ENCODE results near the gene SAFB2.

DNA sequence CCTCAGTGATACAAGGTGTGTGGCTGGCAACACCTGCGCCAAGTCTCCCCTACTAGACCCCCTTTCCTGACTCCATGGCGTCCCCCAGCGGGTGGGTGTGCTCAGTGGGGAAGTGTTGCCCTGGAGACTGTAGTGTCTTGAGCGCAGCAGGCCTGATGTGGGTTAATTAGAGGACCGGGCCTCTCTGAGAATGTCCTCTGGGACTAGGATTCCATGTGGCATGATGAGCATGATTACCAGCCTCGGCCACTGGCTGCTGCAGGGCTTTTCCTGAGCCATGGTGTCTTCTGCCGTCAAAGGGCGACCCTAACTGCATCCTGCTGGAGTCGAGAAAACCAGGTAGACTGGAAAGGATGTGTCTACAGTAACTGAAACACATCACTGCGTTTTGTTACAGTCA, 29.7 kb upstream of the SAFB2 start:
- TF ChIP-seq, protein P1, sequence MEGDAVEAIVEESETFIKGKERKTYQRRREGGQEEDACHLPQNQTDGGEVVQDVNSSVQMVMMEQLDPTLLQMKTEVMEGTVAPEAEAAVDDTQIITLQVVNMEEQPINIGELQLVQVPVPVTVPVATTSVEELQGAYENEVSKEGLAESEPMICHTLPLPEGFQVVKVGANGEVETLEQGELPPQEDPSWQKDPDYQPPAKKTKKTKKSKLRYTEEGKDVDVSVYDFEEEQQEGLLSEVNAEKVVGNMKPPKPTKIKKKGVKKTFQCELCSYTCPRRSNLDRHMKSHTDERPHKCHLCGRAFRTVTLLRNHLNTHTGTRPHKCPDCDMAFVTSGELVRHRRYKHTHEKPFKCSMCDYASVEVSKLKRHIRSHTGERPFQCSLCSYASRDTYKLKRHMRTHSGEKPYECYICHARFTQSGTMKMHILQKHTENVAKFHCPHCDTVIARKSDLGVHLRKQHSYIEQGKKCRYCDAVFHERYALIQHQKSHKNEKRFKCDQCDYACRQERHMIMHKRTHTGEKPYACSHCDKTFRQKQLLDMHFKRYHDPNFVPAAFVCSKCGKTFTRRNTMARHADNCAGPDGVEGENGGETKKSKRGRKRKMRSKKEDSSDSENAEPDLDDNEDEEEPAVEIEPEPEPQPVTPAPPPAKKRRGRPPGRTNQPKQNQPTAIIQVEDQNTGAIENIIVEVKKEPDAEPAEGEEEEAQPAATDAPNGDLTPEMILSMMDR (conservative IDR thresholded peaks at IDR 0.05), result no peak
- TF ChIP-seq ZFX (IDR thresholded peaks at IDR 0.05), result no peak

All from C4-2B (cell line).